Stimulated activated CD8-positive, alpha-beta memory T cell treated with anti-CD3 and anti-CD28 coated beads, Interleukin-4, amount 100 ng/mL, for 24 hours (primary cell): ENCODE data around the gene XG.
"Not testable (repeated sequence)": the region's sequence is repeated elsewhere in the genome, so short reads cannot be mapped to it uniquely, and the experiment has no call there.

ENCODE experiments used
- DNase-seq: peaks from one replicate; pipeline ENCODE4 v3.0.0-alpha.2; 2020; ENCODE audit warnings: low read depth

The XG gene

GRCh38 chrX:2733286-2733685 is 18.6 kb upstream of the XG start:
- DNase-seq, result no peak

GRCh38 chrX:2735270-2735669 is 16.6 kb upstream of the XG start:
- DNase-seq, result no peak

GRCh38 chrX:2740672-2741071 is 11.2 kb upstream of the XG start:
- no peak for DNase-seq

- DNase-seq, result no peak
These were observed 10.5 kb upstream of the XG start for GRCh38 chrX:2741386-2741785.

GRCh38 chrX:2746250-2746649 is 5.6 kb upstream of the XG start:
- not testable (repeated sequence) for DNase-seq

GRCh38 chrX:2748171-2748814 is 3.5 kb upstream of the XG start:
- no peak for DNase-seq

GRCh38 chrX:2748815-2749188 is 3.0 kb upstream of the XG start:
- DNase-seq, result no peak

- no peak for DNase-seq
These were observed 549 bp upstream of the XG start for GRCh38 chrX:2751291-2751690.

- not testable (repeated sequence) for DNase-seq
These were observed 601 bp downstream of the XG start for GRCh38 chrX:2752441-2752840.

- not testable (repeated sequence) for DNase-seq
These were observed 3.4 kb downstream of the XG start for GRCh38 chrX:2755163-2755715.

GRCh38 chrX:2756548-2756947 is 4.7 kb downstream of the XG start:
- no peak for DNase-seq

- DNase-seq, result no peak
These were observed 9.4 kb downstream of the XG start for GRCh38 chrX:2761246-2761645.

- not testable (repeated sequence) for DNase-seq
These were observed 10.8 kb downstream of the XG start for GRCh38 chrX:2762671-2763070.

GRCh38 chrX:2764766-2765548 is 13.1 kb downstream of the XG start:
- not testable (repeated sequence) for DNase-seq

GRCh38 chrX:2765549-2765830 is 13.7 kb downstream of the XG start:
- DNase-seq, result no peak

GRCh38 chrX:2766906-2767305 is 15.1 kb downstream of the XG start:
- DNase-seq, result no peak

- DNase-seq, result no peak
These were observed 16.0 kb downstream of the XG start for GRCh38 chrX:2767631-2768455.

- no peak for DNase-seq
These were observed 17.8 kb downstream of the XG start for GRCh38 chrX:2769615-2770014.

GRCh38 chrX:2773166-2774055 is 21.6 kb downstream of the XG start:
- not testable (repeated sequence) for DNase-seq

GRCh38 chrX:2774057-2774456 is 22.2 kb downstream of the XG start:
- DNase-seq, result no peak

GRCh38 chrX:2774776-2775175 is 22.9 kb downstream of the XG start:
- no peak for DNase-seq
